GM19468 (cell line): Measurements from ENCODE around the gene STOX1.
"Not testable (repeated sequence)": the region's sequence is repeated elsewhere in the genome, so short reads cannot be mapped to it uniquely, and the experiment has no call there.

Experiments
- ATAC-seq: cut with Tn5 transposase; IDR thresholded peaks from one replicate; pipeline ENCODE4 v1.9.1; 2021; ENCODE audit warnings: mild to moderate bottlenecking, moderate library complexity, moderate number of reproducible peaks; ENCODE audit not compliant: unreplicated experiment; ENCODE audit errors: extremely low read depth

Gene STOX1

GRCh38 chr10:68828833-68829232 is 1.5 kb downstream of the STOX1 start:
- no peak for ATAC-seq

- no peak for ATAC-seq
Observed at GRCh38 chr10:68829521-68829920, 2.2 kb downstream of the STOX1 start.

- ATAC-seq: no peak
Observed at GRCh38 chr10:68829952-68830351, 2.6 kb downstream of the STOX1 start.

DNA sequence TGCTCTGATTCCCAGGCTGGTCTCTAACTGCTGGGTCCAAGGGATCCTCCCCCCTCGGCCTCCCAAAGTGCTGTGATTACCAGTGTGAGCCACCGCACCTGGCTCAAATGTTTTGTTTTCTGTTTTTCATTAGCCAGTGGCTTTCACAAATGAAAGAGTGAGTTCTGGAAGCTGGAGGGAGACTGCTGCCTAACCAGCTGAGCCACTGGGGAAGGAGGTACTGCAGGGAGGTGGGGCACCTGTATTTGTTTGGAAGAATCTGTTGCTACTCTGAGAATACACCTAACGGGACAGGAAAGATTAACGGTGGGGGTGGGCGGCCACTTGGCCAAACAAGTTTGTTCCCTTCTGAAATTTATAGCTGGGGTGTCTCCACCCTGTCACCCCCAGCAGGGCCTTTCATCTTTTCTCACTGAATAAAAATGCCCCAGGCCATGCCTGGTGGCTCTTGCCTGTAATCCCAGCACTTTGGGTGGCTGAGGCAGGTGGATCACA is 4.7 kb downstream of the STOX1 start:
- no peak for ATAC-seq

- ATAC-seq: no peak
Observed at GRCh38 chr10:68832601-68833000, 5.3 kb downstream of the STOX1 start.

GRCh38 chr10:68837626-68838322 is 10.4 kb downstream of the STOX1 start:
- ATAC-seq: no peak

GRCh38 chr10:68840650-68841049 is 13.3 kb downstream of the STOX1 start:
- ATAC-seq: not testable (repeated sequence)

DNA sequence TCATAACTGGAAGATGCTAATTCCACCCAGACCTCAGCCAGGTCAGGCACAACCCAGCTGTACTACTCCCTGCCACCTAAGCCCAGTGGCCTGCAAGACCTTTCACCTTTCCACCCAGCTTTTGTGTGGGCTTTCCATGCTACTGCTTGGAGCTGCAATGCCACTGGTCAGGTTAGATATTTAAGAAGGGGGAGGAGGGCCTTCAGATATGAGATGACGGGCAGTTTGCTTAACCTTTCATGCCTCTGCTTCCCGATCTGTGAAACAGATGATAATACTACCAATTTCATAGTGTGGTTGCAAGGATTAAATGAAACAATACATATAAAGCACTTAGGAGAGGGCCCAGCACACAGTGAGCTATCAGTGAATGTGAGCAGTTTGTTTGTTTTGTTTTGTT is 20.9 kb downstream of the STOX1 start:
- ATAC-seq: no peak

DNA sequence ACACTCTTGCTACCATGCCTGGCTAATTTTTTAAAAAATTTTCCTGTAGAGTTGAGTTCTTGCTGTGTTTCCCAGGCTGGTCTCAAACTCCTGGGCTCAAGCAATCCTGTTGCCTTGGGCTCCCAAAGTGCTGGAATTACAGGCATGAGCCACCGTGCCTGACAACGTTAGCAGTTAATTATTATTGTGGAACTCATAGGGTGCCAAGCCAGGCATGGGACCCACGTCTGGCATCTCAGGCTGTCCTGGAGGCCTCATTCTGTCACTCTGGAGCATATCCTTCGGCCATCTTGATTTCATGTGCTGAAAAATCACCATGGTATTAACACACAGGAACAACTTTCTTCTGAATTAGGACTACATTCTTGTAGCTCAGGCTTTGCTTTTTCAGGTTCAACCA is 21.5 kb downstream of the STOX1 start:
- ATAC-seq: no peak

DNA sequence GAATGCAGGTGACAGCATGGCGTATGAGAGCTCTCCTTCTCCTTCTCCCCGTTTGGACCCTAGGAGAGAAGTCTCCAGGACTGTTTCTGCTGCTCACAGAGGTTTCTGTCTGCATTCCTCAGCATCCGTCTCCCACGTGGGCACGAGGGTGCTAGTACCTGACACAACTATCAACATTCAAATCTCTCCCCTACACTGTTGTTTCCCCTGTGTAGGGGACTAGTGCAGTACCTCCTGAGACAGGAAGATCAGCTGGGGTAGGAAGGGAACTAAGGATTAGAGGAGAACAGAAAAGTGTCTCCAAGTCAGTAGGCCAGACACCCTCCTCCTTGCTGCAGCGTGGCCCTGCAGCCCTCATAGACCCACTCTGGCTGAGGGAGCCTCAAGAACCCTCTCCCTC is 29.0 kb downstream of the STOX1 start:
- ATAC-seq: no peak

DNA sequence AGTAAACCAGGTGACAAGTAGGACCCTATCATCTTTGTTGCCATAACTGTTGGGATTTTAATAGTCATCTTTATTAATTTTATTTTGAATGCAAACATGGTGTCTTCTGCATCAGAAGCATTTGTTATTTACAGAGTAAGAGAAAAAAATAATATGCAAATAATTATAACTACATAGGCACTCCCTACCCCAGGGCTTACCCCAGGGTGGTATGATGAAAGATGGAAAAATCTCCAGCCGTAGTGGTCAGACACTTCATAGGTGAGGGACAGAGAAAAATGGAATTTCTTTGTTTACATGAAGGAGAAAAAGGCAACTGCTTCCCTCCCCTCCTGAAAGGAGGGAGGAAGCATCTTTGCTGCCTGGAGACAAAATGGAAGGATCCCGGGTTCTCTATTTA is 29.7 kb downstream of the STOX1 start:
- no peak for ATAC-seq

DNA sequence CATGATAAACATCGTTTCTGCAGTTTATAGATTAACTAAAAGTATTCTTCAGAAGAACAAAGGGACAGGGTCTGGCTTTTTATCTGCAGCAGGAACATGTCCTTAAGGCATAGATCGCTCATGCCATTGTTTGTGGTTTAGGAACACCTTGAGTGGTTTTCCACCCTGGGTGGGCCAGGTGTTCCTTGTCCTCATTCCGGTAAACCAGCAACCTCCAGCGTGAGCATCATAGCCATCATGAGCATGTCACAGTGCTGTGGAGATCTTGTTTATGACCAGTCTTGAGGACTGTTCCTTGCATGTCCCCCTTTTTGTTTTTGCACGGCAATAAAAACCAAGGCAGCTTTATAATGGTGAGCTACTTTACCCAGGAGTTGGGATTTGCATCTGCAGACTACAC is 33.9 kb downstream of the STOX1 start:
- no peak for ATAC-seq

DNA sequence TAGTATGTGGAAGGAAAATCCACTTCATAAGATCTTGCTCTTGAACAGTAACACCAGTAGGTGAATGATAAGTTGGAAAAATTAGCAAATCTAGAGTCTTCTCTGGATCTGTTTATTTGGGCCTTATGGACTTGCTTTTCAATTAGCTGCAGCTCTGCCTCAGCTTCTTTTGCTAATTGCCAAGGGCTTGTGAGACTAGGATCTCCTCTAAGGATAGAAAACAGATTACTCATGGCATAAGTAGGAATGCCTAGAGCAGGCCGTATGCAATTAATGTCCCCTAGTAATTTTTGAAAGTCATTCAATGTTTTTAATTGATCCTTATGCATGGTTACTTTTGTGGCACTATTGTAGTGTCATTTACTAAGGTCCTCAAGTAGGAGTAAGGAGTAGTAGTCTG is 37.3 kb downstream of the STOX1 start:
- no peak for ATAC-seq

DNA sequence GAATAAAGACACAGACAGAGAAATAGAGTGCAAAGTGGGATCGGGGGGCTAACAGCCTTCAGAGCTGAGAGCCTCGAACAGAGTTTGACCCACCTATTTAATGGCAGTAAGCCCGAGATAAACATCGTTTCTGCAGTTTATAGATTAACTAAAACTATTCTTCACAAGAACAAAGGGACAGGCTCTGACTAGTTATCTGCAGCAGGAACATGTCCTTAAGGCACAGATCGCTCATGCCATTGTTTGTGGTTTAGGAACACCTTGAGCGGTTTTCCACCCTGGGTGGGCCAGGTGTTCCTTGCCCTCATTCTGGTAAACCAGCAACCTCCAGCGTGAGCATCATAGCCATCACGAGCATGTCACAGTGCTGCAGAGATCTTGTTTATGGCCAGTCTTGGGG is 40.8 kb downstream of the STOX1 start:
- ATAC-seq: not testable (repeated sequence)

DNA sequence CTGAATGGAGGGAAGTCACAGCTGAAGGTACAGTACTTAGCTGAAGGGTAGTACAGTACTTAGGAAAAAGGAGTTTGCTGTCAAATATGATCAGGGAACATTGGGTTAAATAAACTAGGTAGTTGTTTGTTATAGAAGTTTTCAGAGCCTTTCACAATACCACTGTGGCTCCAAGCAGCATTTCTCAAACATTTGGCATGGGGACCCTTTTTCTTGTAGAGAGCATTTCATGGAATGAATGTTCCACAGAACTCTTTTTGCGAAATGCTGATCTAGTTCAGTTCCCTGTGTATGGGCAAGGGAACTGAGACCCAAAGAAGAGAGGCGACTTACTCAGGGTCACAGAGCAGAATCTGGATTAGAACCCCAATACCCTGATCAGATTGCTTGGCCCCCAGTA is 42.3 kb downstream of the STOX1 start:
- no peak for ATAC-seq

GRCh38 chr10:68870061-68870460 is 42.7 kb downstream of the STOX1 start:
- ATAC-seq: no peak

DNA sequence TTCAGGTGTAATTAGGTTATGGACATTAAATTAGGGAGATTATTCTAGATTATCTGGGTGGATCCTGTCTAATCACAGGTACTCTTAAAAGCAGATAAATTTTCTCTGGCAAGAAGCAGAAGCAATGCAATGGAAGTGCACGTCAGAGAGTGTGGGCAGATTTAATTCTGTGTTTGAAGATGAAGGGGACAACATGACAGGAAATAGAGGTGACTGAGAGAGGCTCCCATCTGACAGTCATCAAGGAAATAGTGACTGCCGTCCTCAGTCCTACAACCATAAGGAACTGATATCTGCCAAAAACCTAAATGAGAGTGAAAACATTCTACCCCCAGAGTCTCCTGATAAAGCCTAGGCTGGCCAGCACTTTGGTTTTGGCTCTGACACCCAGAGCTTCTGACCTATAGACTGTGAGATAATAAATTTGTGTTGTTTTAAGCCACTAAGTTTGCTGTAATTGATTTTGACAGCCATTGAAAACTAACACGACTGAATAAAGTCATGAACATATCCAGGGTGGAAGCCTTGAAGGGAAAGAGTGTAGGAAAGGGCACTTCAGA is 43.3 kb downstream of the STOX1 start:
- ATAC-seq: no peak

- ATAC-seq: no peak
Observed at GRCh38 chr10:68871105-68871711, 43.9 kb downstream of the STOX1 start.

DNA sequence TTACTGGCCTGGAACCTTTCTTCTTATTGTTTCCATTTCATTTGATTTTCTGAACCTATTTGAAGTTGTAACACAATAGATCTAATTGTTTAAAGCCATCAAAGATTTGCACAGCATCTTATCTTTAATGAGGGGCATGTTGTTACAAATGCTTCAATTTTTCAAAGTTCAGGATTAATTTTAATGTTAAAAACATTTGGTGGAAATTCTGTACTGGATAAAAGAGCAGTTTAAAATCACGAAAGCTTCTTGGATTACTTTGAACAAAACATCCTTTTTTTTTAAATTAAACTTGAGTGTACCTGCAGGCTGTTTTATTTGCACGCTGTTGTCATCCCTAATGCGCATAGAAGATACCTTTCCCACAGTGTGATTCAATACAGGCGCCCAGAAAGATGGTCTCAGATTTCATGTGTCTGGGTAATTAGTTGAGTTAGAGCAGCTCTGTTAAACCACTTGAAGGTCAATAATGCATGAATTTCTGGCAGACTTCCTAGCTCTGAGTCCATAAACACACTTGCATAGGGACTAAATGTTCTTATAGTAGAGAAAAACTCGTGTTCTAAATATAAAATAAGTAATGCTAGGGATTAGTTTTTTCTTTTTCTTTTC is 44.5 kb downstream of the STOX1 start:
- no peak for ATAC-seq

GRCh38 chr10:68876246-68877138 is 49.2 kb downstream of the STOX1 start:
- no peak for ATAC-seq
